C4-2B (cell line): Measurements from ENCODE around the gene CHRNB2.

Experiments
- ZFX ChIP-seq: fragments of 450-650 bp; IDR thresholded peaks from 2 replicates; pipeline ENCODE4 v1.6.1; 2017
- TF ChIP-seq, protein P1 (sequence below): fragments of 450-650 bp; conservative IDR thresholded peaks from 2 replicates; pipeline ENCODE4 v1.5.1; 2017; ENCODE audit warnings: mild to moderate bottlenecking

DNA sequence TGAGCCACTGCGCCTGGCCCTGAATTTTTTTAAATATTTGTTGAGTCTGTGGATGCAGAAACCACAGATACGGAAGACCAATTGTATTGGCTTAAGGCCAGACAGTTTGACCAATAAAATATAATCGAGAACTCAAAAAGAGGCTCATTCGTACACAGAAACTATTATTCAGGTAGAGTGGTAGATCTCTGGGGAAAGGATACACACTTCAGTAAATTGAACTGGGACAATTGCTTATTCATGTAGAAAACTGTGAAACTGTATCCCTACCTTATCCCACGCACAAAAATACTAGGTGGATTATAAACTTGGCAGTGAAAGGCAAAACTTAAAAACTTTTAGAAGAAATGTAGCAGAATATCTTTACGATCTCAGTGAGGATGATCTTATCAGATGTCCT, 40.4 kb upstream of the CHRNB2 start:
- TF ChIP-seq, protein P1, sequence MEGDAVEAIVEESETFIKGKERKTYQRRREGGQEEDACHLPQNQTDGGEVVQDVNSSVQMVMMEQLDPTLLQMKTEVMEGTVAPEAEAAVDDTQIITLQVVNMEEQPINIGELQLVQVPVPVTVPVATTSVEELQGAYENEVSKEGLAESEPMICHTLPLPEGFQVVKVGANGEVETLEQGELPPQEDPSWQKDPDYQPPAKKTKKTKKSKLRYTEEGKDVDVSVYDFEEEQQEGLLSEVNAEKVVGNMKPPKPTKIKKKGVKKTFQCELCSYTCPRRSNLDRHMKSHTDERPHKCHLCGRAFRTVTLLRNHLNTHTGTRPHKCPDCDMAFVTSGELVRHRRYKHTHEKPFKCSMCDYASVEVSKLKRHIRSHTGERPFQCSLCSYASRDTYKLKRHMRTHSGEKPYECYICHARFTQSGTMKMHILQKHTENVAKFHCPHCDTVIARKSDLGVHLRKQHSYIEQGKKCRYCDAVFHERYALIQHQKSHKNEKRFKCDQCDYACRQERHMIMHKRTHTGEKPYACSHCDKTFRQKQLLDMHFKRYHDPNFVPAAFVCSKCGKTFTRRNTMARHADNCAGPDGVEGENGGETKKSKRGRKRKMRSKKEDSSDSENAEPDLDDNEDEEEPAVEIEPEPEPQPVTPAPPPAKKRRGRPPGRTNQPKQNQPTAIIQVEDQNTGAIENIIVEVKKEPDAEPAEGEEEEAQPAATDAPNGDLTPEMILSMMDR: no peak
- no peak for TF ChIP-seq ZFX
